Suppressor macrophage treated with lipopolysaccharide for 1 hour (primary cell): ENCODE results near the gene CASK.
"Not testable (repeated sequence)": the region's sequence is repeated elsewhere in the genome, so short reads cannot be mapped to it uniquely, and the experiment has no call there.

Experiments used
- DNase-seq, 3 donors: peaks; one replicate each; pipeline ENCODE4 v3.0.0-alpha.2; 2020 to 2022

Gene CASK

DNA sequence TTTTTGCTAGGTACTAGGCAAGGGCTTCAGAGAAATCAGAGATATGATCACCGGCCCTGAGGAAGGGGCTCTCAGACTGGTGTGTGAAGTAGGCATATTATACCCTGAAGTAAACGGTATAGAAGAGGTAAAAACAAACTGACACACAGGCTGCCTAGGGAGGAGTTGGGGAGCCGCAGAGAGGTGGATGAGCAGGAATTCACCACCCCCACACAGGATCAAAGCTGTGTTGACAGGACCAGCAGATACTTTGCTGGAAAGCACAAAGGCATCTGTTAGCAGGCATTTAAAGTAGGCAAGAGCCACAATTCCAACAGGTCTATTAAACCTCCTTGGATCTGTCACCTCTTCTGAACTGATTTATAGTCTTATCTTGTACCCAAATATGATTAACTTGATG is 306.4 kb downstream of the CASK start:
- no peak for DNase-seq

DNA sequence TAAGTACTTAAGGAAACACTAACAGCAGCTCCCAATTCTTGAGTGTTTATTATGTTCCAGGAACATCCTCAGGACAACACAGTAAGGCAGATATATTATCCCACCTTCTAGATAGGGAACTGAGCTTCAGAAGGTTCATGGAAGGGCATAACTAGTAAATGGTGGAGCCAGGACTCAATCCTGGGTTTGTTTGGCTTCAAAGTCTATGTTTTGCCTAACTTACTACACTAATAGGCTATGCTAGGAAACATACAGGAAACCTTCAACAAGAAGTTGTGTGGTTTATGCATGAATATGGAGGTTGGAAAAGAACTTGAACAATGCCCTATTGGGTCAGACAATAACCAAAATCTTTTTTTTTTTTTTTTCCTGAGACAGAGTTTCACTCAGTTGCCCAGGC is 307.1 kb downstream of the CASK start:
- DNase-seq: no peak

DNA sequence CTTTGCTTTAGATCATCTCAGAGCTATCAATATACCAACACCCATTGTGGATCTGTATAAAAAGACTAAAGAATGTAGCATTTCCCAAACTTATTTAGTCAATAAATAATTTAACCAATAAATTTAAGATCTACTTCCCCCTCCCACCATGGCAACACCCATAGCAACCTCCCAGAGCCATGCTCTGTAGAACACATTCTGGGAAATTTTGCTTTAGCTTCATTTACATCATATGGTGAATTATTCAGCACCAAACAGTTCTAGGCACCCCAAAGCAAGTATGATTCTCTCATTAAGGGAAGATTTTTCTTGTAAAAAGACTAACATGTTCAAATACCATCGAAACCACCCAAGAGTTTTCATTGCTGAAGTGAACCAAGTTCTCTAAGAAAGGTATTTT is 315.1 kb downstream of the CASK start:
- DNase-seq: no peak

DNA sequence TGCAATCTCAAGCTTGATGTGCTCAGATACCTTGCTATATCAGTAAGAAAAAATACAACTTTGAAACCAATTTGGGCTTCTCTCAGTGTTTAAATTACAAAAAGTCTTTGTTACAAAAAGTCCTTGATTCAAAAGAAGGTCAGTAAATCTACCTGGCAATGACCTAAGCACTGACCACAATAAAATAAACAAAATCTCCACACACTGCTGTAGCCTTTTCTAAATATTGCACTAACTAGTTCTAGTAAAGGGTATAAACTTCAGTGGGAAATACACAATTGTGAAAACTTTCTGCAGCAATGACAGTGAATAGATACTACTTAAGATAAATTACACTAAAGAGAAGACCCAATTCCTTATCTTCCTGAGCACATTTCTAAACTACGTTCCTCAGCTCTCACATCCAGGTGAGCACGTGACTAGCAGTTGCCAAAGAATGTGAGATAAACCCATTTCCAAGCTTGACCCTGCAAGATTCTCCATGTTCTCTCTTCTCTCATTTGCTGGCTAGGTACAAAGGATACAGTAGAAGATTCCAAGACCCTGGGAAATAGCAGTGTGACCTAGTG is 316.0 kb downstream of the CASK start:
- no peak for DNase-seq

DNA sequence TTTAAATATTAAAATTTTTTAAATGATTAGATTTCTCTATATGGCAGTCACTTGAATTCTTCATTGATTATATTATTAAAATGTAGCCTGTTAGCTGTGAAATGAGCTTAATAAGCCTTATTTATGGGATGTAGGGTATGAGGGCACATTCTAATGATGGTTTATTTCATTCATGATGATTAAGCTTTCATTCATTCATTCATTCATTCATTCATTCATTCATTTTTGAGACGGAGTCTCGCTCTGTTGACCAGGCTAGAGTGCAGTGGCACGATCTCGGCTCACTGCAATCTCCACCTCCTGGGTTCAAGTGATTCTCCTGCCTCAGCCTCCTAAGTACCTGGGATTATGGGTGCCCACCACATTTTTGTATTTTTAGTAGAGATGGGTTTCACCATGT is 317.3 kb downstream of the CASK start:
- DNase-seq: not testable (repeated sequence)

DNA sequence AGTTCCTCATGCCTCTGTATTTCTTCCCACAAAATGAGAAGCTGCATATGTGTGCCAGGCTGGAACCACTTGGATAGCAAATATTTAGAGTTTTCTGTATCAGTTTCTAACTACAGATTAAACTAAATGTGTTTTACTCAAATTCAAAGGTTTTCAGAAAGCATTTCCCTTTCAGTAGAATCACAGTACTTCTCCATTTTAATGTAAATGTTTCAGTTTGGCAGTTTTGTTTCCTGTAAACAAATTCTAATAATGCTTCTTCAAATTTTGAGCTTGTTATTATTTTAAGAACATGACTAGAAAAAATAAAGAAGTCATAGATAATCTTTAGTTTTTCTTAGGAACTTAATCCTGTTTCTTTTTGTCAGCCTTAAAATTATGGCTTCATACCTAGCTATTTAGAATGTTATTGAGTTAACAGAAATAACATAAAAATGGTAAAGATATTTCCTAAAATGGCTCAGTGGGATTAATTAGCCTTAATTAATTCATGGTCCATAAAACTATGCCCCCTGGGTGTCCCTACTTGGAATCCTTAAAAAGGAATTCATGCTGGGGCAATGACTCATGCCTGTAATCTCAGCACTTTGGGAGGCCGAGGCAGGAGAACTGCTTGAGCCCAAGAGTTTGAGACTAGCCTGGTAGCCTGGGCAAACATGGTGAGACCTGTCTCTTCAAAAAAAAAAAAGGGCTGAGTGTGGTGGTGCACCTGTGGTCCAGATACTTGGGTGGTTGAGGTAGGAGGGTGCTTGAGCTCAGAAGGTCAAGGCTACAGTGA is 318.4 kb downstream of the CASK start:
- DNase-seq: peak in 2 of 3 donors; percentile 30 to 52

DNA sequence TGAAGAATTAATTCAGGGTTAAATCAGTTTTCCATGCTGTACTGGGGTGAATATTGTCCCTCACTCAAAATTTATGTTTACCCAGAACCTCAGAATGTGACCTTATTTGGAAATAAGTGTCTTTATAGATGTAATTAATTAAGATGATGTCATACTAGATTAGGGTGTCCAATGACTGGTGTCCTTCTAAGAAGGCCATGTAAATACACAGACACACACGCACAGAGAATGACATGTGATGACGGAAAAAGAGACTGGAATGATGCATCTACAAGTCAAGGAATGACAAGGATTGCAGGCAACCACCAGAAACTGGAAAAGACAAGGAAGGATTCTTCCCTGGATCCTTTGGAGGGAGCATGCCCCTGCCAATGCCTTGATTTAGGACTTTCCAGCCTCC is 319.2 kb downstream of the CASK start:
- DNase-seq: no peak

DNA sequence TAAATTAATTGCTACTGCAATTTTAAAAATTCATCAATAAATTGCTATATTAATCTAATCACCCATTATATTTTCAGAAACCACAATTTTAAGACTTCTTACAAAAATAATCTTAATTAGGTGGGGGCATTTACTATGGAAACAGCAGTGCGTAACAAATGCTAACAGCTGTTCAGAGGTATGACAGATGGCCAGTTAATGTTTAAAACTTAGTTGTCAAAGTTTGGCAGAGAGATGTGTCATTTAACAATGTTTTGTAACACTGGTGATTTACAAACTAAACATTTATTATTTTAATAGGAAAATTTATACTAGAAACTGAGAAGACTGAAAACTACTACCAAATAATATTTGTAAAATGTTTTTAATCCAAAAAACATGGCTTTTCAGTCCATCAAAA is 319.8 kb downstream of the CASK start:
- DNase-seq: no peak

DNA sequence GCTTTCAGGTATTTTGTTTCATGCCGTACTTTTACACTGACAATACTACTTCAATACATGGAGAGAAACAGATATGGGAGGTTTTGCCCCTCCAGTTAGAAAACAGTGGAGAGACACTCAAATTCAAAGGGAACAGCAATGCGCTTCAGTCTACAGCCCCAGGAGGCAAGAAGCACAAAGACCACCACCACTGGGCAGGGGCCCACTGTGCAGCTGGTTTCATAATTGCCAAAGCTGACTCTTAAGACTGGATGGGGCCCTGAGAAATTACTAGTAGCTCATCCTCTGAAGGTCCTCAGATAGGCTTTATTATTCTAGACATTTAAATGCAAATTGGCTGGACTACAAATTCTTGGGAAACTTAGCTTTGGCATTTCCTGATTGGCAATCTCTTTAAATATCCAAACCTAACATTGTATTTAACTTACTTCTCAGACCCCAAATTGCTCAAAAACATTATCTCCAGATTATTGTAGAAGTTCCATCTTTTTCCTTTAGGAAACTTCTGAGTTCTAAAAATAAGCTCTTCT is 320.5 kb downstream of the CASK start:
- DNase-seq: no peak

DNA sequence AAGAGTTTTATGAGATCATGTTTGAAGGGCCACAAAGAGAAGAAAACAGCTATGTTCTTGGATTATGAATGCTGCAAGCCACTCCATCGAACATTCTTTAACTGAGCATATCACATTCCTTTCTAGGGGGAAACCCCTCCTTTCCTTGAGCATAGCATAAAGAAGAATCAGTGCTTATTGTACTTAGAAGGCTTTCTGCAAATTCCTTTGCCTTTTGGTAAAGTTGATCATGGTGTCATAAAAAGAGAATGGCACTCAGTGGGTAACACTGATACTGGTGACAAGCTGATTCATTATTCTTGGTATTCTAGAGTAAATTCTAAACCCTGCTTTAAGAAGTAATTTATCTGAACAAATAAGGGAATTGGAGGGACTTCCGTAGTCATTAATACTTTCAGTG is 323.1 kb downstream of the CASK start:
- DNase-seq: no peak

DNA sequence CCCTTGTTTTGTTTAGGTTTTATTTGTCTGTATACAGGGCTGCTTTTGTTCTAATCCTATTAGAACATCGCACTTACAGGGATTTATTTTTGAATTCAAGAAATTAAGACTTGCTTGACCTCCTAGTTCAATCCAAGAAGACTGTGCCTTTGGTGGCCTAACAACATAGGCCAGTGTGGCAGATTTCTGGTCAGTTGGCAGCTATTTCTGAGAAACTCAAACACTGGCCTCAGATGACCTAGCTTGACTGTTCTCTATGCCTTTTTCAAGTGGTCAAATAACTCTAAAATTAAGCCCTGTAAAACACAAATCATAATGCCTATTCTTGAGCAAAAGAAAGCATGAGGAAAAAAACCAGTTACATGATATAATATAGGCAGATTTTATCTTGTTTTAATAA is 323.8 kb downstream of the CASK start:
- DNase-seq: no peak

DNA sequence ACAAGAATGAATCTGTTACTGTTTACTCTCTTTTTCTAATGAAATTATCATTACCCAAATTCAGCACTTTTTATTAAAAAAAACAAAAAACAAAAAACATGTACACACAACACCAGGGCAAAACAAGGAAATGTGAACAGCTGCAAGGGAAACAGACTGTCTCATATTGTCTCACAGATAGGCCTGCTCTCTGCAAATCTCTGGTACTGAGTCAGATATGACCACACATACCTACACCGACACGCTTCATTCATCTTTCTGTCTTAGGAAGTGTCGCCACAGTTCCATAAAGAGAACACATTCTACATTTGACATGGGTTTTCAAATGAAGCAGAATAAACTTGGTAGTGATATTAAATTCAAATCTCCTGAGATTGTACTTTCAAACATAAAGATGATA is 326.8 kb downstream of the CASK start:
- no peak for DNase-seq

DNA sequence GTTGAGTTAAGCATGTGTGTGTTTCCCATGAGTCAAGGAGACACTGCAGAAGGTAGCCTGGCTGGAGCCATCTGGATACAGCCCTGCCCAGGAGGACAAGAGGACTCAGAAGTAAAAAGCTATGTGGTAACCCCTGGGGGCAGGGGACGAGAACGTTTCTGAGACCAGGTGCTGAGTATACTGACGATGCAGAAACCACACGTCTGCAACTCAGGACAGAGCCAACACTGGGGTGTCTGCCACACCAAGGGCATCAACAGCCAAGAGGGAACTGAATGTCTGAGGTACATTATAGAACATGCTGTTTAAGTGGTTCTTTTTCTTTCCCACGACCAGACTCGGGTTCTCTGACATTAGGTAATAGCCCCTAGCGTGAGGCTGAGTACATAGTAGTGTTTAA is 328.7 kb downstream of the CASK start:
- DNase-seq: no peak

DNA sequence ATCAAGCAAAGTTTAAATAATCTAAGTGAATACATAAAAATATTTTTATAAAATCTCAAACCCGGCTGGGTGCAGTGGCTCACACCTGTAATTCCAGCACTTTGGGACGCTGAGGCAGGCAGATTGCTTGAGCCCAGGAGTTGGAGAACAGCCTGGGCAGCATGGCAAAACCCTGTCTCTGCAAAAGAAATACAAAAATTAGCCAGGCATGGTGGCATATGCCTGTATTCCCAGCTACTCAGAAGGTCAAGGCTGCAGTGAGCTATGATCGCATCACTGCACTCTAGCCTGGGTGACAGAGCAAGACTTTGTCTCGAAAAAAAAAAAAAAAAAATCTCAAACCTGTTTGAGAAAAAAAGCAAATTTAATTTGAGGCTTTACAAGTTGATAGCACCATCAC is 331.4 kb downstream of the CASK start:
- DNase-seq: no peak

DNA sequence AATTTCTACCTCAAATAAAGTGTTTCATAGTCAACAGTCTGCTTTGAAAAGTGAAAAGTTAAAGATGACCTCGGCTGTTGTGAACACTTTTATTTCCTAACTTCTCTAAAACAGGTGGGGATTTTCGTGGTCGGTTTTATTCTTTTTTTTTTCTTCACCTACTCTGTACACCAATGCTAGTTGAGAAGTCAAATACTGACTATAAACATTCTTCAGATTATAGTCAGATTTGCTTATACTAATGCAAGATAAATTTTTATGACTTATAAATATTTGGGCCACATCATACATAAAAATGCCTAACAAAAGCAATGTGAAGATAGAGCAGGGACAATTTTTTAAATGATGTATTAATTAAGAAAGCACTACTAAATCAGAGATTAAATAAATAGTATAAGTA is 332.7 kb downstream of the CASK start:
- no peak for DNase-seq

DNA sequence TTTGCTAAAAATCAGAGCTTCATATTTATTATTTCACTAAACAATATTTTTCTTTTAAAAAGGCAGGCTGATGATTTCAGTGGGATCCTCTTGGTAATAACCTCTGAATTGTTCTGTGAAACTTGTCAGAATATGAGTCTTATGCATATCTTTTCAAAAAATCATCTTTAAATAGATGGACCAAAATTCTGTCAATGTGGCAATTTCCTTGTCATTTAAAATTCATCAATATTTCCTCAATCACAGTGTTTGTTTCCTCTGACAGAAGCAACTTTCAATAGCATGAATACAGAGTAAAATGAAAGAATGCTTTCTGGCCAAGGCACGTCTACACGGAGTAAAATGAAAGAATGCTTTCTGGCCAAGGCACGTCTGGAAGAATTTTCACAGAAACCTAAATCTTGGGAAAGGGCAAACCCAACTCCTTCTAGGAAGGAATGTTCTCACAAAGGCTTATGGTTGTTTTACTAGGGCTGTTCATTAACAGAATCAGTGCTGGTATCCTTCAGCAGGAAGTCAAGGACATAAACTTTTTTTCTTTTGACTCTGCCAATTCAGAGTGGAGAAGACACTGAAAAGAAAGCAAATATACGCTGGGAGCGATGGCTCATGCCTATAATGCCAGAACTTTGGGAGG is 333.6 kb downstream of the CASK start:
- DNase-seq: no peak

DNA sequence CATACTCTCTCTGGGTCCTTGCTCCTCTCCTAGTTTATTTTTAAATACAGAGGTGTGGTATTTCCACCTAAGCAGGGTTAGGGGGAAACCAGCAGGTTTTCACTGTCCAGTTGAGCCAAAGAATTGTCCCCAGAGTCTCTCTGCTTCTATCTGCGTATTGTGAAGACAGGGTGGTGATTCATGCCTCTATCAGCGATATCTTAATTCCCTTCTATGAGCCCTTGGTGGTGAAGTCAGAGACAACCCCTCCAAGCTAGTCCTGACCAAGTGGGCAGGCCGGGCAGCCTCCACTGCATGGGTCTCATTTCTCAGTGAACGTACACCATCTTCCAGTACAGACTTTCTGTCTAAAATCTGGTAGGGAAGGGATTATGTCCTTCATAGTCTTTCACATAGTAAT is 335.1 kb downstream of the CASK start:
- no peak for DNase-seq

DNA sequence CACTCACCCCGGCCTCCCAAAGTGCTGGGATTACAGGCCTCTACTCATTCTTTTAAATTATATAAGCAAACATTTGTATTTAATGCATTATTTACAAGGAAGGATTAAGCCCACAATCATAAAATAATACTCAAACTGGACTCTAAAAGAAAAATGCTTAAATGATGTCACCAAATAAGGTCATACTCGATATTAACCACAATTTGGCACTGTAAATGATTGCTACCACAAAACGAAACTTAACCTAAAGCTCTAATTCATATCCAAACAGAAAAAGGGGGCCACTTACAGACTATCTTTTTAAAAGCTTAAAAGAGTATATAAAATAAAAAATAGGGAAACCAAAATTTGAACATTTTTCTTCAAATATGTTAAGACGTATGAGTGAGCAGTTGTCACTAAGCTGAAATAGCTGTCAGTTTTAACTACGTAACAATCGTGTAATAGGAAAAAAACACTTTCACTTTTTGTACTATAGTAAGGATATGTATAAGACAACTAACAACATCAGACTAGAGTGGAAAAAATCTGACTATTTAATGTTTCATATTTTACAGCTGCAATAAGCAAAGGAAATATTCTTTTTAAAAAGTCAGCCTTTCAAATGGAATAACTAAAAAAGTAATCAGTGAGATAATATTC is 342.8 kb downstream of the CASK start:
- DNase-seq: peak in 2 of 3 donors; percentile 60 to 67

DNA sequence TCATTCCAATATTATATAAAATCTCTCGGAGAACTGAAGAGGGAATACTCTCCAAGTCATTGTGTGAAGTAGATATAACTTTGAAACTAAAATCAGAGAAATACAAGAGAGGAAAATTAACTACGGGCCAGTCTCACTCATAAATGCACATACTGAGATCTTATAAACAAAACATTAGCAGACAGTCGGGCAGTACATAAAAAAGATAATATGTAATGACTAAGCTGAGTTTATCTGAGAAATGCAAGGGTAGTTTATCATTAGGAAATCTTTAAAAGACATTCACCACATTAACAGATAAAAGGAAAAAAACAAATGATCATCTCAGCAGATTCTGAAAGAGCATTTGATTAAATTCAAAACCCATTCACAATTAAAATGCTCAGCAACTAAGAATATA is 359.5 kb downstream of the CASK start:
- no peak for DNase-seq

DNA sequence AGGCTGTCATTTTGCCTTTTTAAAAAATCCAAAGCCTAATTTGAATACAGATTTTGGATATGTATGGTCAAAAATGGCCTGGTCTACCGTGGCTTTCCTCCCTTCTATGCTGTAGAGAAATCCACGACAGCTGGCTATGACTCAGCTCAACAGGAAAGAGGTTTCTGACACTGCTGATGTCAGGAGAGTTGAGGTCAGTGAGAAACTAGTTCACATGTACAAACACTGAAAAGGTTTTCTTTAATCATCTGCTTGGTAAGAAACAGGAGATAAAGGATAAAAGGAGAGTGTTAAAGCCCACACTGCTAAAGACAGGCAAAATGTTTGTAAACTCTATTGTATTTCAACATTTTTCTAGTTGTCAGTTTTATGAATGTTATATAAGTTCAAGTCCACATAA is 362.3 kb downstream of the CASK start:
- peak; percentile 63 to 83 (median 80) for DNase-seq

DNA sequence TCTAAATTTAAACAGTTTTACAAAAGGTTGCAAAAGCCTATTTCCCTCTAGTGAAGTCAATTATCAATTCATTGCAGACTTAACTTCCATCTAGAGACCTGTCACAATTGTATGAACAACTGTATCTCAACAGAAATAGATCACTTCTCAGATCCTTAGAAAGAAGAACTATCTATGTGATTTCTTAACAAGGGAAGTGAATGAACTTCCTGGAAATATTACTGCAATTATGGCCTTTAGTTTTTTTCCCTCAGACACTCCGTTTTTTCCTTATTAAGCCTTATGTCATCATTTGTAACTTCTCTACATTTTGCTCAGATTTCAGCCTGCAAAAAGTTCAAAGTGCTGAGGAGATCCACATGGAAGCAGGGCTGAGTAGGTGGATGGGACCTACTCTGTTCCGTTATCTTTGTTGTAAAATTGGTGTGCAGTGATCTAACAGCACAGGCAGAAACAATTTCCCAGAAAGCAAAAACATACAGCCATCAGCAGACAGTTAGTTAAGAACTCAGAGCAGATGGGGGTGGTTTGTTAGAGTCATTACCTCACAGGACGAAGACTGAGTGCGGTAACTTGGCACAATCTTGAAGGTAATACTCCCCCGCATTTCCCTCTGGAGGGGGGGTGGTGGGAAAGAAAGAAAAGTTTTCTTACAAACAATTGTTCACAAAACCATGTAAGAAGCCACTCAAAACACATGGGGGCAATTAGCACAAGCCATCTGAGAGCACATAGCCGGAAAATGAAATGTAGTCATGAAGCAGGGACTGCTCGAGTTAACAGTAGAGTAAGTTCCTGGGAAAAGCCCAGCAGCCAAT is 363.9 kb downstream of the CASK start:
- peak; percentile 37 to 86 (median 72) for DNase-seq

DNA sequence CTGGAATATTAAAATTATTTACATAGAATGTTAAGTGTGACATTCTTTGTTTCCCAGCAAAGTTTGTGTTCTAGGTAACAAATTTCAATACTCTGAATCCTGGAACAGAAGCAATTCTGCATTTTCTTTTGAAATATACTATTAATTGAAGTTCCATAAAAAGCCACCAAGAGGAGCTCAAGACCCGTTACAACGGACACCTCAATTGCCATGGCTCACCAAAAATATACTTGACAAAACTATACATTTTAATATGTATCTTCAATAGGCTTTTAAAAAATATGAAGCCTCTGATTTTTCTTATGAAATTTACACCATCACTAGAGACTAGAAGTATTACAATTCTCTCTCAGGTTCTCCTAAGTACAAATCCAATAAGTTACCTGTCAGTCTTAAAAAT is 364.8 kb downstream of the CASK start:
- peak; percentile 31 to 65 (median 59) for DNase-seq

DNA sequence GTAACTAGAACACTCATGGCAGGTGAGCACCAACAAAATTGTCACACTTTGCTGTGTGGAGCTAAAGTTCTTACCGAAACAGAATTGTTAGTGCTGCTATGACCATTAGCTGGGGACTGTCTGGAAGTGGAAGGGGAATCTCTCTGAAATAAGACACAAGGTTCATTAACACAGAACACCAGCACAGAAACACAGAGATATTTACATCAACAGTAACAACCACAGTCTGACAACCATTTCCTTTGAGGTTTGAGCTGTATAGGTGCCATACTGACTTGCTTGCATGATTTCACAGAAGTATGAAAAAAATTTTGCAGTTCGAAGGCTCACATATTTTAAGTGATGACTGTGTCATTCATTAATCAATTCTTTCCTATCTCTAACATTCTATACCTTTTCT is 366.4 kb downstream of the CASK start:
- DNase-seq: no peak
